ENCODE measurements around the gene CASTOR1.

CASTOR1 gene

GRCh38 chr22:30284666-30285065, 4.6 kb downstream of the CASTOR1 start:
- DNase-seq (ENCODE audit: low read depth in 2 of 2): no peak

- DNase-seq (ENCODE audit: low read depth in 2 of 2): no peak
These were observed 5.1 kb downstream of the CASTOR1 start for GRCh38 chr22:30284172-30284571.

GRCh38 chr22:30283342-30283741, 6.0 kb downstream of the CASTOR1 start:
- no peak for DNase-seq (ENCODE audit: low read depth in 2 of 2)

GRCh38 chr22:30282616-30283046, 6.7 kb downstream of the CASTOR1 start:
- no peak for DNase-seq (ENCODE audit: low read depth in 2 of 2)

GRCh38 chr22:30280505-30280904, 8.8 kb downstream of the CASTOR1 start:
- DNase-seq (ENCODE audit: low read depth in 2 of 2): no peak

- no peak for DNase-seq (ENCODE audit: low read depth in 2 of 2)
These were observed 9.4 kb downstream of the CASTOR1 start for GRCh38 chr22:30279932-30280331.

- DNase-seq (ENCODE audit: low read depth in 2 of 2): no peak
These were observed 10.1 kb downstream of the CASTOR1 start for GRCh38 chr22:30279046-30279788.

- DNase-seq (ENCODE audit: low read depth in 2 of 2): no peak
These were observed 11.6 kb downstream of the CASTOR1 start for GRCh38 chr22:30277547-30278344.

GRCh38 chr22:30276039-30276438, 13.3 kb downstream of the CASTOR1 start:
- DNase-seq (ENCODE audit: low read depth in 2 of 2): no peak

GRCh38 chr22:30275625-30276024, 13.7 kb downstream of the CASTOR1 start:
- no peak for DNase-seq (ENCODE audit: low read depth in 2 of 2)

GRCh38 chr22:30274437-30274812, 14.9 kb downstream of the CASTOR1 start:
- DNase-seq (ENCODE audit: low read depth in 2 of 2): no peak

GRCh38 chr22:30273711-30274436, 15.4 kb downstream of the CASTOR1 start:
- no peak for DNase-seq (ENCODE audit: low read depth in 2 of 2)

GRCh38 chr22:30272781-30273601, 16.3 kb downstream of the CASTOR1 start:
- no peak for DNase-seq (ENCODE audit: low read depth in 2 of 2)

GRCh38 chr22:30270832-30271231, 18.5 kb downstream of the CASTOR1 start:
- no peak for DNase-seq (ENCODE audit: low read depth in 2 of 2)

- no peak for DNase-seq (ENCODE audit: low read depth in 2 of 2)
These were observed 21.0 kb downstream of the CASTOR1 start for GRCh38 chr22:30268331-30268730.

- peak in 1 of 2 donors; percentile 29 for DNase-seq (ENCODE audit: low read depth in 2 of 2)
These were observed 21.7 kb downstream of the CASTOR1 start for GRCh38 chr22:30267382-30268302.

- DNase-seq (ENCODE audit: low read depth in 2 of 2): peak; percentile 35 to 49
These were observed 22.6 kb downstream of the CASTOR1 start, which contains the start of gene OSM for GRCh38 chr22:30266445-30267381. Gene OSM (minus strand): TSS chr22:30266851. CDS start chr22:30266799, 52 bp downstream.

GRCh38 chr22:30265823-30266444, 23.4 kb downstream of the CASTOR1 start:
- peak; percentile 56 to 68 for DNase-seq (ENCODE audit: low read depth in 2 of 2)

Data from stimulated activated CD8-positive, alpha-beta memory T cell treated with anti-CD3 and anti-CD28 coated beads, Interleukin-2, amount 100 ng/mL, for 1 hour (primary cell).